SU-DHL-6 (cell line): ENCODE measurements around the gene NTN5.

Experiments
- CTCF ChIP-seq: fragments of 200-600 bp; sonication (generic); IDR thresholded peaks from one replicate; pipeline ENCODE4 v1.5.1; 2017; ENCODE audit warnings: antibody characterized with exemption, mild to moderate bottlenecking, low read length, moderate library complexity; ENCODE audit not compliant: insufficient read depth, poor library complexity, severe bottlenecking
- EZH2phosphoT487 ChIP-seq: fragments of 200-600 bp; sonication (generic), shearing (Covaris generic); conservative IDR thresholded peaks from 2 replicates; pipeline ENCODE4 v1.6.1; 2018; ENCODE audit warnings: mild to moderate bottlenecking, antibody characterized with exemption, low read length, moderate library complexity, mixed read lengths

GRCh38 chr19:48642862-48643261 lies 30.0 kb downstream of the NTN5 start:
- TF ChIP-seq CTCF (no peak), EZH2phosphoT487 (no peak)
